GM20431 (cell line): ENCODE measurements around the gene PIWIL4.
"Not testable (repeated sequence)": the region's sequence is repeated elsewhere in the genome, so short reads cannot be mapped to it uniquely, and the experiment has no call there.

ENCODE experiments used
- in situ Hi-C: fragments of 300-500 bp; cut with MseI, MboI; formaldehyde crosslinking; loops from one replicate; pipeline ENCODE4 v1.15.0; 2020; ENCODE audit warnings: low sequenced_read_pairs; ENCODE audit not compliant: unreplicated experiment

PIWIL4 gene

GRCh38 chr11:94545264-94546161 is 21.7 kb upstream of the PIWIL4 start:
- in situ Hi-C loops: no loop called here

GRCh38 chr11:94546162-94546470 is 21.1 kb upstream of the PIWIL4 start:
- in situ Hi-C loops: no loop called here

GRCh38 chr11:94546886-94547285 is 20.3 kb upstream of the PIWIL4 start:
- in situ Hi-C loops: no loop called here

DNA sequence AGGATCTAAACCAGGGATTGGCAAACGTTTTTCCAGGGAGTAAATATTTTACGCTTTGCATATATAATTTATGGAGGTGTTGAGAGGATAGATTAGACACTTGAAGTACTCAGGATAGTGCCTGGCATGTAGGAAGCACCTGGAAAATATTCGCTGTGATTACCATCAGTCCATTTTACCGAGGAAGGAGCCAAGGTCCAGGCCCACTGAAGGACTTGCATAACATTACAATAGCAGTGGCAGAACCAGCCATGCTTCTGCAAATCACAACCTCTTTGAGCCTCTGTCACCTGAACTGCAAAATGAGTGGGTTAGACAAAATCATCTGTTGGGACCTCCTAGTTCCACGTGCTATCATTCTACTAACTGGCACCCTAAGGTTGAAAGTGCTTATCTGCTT is 18.0 kb upstream of the PIWIL4 start:
- in situ Hi-C loops: no loop called here

- in situ Hi-C loops: no loop called here
Observed at GRCh38 chr11:94550513-94550912, 16.7 kb upstream of the PIWIL4 start.

- in situ Hi-C loops: no loop called here
Observed at GRCh38 chr11:94553938-94554337, 13.2 kb upstream of the PIWIL4 start.

GRCh38 chr11:94555752-94556329 is 11.3 kb upstream of the PIWIL4 start:
- in situ Hi-C loops: not testable (repeated sequence)

DNA sequence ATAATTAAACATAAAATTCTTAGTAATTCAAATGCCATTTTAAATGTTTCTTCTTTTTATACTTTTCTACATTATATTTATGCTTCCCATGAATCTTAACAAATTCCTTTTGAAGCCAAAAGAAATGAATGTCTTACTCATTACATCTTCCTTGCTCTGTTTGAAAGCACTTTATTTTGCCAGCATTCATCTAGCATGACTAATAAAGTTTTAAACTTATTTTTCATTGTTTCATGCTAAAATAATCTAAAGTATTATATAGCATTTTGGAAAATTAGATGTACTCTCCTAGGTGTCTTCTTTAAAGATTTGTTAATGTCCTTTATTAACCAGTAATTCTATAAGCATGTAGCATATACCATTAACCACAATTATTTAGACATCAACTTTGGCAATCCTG is 9.7 kb upstream of the PIWIL4 start:
- in situ Hi-C loops: no loop called here

DNA sequence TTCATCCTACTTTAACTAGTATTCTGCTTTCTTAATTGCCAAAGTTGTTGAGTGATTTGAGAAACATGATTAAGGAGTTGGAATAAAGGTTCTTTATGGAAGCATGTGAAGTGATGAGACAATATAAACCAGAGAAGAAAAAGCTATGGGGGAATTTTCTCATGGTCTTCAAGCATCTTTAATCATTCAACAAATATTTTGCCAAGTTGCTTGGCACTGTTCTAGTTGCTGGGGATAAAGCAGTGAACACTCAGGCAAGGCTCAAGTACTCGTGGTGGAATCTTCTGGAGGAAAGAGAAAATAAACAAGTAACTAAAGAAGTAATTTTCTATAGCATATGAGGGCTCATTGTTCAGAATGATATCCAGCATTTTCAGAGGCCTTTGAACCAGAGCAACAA is 9.2 kb upstream of the PIWIL4 start:
- in situ Hi-C loops: no loop called here

DNA sequence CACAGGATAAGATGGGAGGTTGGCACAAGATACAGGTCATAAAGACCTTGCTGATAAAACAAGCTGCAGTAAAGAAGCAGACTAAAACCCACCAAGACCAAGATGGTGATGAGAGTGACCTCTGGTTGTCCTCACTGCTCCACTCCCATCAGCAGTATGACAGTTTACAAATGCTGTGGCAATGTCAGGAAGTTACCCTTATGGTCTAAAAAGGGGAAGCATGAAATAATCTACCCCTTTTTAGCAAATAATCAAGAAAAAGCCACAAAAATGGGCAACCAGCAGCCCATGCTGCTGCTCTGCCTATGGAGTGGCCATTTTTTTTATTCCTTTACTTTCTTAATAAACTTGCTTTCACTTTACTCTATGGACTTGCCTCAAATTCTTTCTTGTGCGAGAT is 8.7 kb upstream of the PIWIL4 start:
- in situ Hi-C loops: no loop called here

- in situ Hi-C loops: no loop called here
Observed at GRCh38 chr11:94558932-94559331, 8.2 kb upstream of the PIWIL4 start.

- in situ Hi-C loops: no loop called here
Observed at GRCh38 chr11:94559361-94559760, 7.8 kb upstream of the PIWIL4 start.

DNA sequence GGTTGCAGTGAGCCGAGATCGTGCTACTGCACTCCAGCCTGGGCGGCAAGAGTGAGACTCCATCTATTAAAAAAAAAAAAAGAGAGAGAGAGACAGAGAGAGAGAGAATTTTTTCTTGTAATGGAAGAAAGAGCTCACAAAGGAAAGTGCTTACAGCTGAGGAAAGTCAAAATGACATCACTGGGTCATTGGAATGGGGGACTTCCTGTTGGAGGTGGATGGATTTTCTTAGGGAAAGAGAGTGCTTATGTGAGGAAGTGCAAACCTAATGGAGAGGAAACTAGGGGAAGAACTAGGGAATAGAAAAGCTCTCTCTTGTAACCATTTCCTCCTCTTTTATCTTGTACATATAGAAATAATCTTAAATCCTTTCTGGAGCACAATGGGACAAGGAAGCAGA is 6.3 kb upstream of the PIWIL4 start:
- in situ Hi-C loops: no loop called here

DNA sequence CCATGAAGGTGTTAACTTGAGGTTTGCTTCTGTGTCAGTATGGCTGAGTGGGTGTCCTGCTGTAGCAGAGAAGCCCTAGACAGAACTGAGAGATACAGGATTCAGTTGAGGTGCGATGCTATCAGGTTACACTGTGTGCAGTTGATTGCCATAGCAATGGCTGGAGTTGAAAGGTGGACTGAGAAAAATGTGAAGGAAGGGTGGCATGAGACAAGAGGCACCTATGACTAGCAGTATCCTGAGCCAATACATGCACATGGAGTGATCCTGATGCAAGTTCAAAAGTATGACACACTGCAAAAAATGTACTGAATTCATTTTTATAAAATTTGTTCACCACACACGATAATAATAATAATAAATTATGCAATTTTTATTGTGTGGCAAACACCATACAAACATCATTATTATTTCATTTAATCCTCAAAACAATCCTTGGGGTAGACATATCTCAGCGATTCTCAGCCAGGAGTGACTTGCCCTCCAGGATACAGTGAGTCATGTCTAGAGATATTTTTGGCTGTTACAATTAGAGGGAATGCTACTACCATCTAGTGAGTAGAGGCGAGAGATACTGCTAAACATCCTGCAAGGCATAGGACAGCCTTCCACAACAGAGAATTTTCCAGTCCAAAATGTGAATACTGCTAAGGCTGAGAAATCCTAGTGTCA is 3.9 kb upstream of the PIWIL4 start:
- in situ Hi-C loops: no loop called here

- in situ Hi-C loops: no loop called here
Observed at GRCh38 chr11:94563848-94564467, 3.2 kb upstream of the PIWIL4 start.

DNA sequence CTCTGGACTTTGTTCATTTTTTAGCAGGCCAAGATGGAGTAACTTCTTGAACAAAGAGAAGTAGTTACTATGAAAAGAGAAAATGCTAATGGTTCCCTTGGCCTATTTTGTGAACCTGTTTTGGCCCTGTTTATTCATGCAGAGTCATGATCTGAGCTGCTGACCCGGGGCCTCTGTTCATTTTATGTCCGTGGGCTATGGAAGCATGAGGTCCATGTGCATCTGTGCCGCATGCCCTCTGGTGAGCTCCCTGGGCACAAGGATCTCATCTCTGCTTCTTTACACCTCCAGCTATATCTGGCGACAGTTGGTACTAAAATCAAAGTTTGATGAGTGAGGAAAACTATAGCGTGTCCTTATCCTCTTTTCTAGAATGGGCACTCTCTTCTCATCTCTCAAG is 1.0 kb downstream of the PIWIL4 start:
- in situ Hi-C loops: no loop called here

DNA sequence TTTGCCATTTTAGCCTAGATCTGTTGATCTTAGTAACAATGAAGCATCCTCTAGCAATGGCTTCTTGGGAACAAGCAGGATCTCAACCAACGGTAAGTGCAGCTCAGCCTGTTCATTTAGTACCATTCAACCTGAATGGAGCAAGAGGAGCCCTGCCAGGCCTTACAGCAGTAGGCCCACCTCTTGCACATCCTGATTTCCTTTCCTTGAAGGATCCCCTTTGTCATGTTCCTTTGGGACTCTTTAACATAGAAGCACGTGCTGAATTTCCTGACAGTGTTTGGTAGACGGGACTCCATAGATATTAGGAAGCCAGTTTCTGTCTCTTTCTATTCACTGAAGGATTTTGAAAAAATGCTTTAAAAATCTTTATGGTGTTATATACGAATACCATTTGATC is 1.5 kb downstream of the PIWIL4 start:
- in situ Hi-C loops: no loop called here

DNA sequence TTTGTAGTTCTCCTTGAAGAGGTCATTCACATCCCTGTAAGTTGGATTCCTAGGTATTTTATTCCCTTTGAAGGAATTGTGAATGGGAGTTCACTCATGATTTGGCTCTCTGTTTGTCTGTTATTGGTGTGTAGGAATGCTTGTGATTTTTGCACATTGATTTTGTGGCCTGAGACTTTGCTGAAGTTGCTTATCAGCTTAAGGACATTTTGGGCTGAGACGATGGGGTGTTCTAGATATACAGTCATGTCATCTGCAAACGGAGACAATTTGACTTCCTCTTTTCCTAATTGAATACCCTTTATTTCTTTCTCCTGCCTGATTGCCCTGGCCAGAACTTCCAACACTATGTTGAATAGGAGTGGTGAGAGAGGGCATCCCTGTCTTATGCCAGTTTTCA is 5.8 kb downstream of the PIWIL4 start:
- in situ Hi-C loops: not testable (repeated sequence)

DNA sequence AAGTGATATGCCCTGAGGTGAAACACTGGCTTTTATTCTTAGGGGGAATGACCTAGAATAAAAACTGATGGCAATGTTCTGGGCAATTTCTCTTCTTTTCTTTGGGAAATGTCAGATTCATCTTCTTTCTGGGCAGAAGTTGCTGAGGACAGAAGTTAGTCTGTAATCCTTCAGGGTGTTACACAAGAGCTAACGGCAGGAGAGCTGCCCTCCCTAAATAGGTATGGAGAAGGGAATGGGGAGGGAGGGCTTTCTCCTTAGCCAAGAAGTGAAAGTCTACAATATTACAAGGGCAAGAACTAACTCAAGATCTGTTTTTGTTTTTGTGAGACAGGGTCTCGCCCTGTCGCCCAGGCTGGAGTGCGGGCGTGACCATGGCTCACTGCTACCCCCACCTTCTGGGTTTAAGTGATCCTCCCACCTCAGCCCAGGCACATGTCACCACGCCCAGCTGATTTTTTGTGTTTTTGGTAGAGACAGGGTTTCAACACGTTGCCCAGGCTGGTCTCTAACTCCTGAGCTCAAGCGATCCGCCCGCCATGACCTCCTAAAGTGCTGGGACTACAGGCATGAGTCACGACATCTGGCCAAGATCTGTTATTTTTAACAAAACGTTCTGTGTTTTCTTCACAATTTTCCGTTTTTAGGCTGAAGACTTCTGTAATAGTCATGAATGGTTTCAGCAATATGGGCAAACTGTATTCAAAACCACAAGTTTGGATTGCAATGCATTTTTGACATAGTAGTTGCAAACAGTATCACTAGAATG is 7.2 kb downstream of the PIWIL4 start:
- in situ Hi-C loops: no loop called here

DNA sequence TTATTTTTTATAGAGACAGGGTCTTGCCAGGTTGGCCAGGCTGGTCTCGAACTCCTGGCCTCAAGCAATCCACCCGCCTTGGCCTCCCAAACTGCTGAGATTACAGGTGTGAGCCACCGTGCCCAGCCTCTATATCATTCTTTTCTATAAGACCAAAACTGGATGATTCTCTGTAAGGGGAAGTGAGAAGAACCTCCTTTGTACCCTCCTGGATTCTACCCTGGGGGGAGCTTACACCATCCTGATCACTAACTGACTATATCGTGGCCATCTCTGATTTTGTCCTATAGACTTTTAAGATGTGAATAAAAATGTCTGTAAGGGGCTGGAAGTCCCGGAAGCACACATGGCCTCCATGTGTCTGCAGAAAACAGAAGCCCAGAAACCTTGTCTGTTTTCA is 9.1 kb downstream of the PIWIL4 start:
- in situ Hi-C loops: no loop called here
